DMS53 treated with DMSO at 0.1 percent for 48 hours (cell line): Measurements from ENCODE around the gene GATAD2A.

Experiments used
- DNase-seq: peaks from one replicate; lab custom pipeline; 2025; ENCODE audit not compliant: unreplicated experiment; lab: John Stamatoyannopoulos, UW

GATAD2A gene

DNA sequence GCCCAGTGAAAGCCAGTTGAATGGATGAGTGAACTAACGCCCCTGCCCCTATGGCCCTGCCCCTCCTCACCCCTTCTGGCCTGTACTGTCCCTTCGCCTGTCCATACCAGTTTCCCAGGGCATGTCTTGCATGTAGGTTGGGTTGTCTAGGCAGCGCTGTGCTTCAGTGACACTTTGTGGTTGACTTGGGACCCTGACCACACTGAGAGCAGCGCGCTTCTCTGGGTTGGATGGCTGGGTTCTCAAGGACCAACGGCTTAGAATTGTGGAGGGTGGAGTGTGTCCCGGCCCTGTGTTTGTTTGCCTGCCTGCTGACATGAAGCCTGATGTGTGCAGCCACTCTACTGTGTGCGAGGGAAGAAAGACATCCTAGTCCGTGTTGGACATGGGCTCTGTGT lies 15.8 kb downstream of the GATAD2A start:
- DNase-seq, result no peak

DNA sequence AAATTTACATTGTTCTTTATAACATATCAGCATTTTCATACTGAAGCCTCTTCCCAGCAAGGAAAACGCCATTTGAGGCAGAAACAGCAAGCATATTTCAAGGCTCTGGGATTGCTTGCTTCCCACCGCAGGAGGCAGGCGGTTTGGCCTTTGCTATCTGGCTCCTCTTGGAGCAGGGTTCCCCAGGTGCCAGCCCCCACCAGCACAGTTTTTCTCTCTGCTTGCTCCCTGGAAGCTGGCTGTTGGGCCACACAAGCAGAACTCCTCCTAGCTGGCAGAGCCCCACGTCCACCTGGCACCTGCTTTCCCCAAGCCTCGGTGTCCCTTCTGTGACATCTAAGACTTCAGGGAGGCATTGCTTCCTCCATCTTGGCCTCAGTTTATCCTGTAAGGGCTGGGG lies 16.7 kb downstream of the GATAD2A start:
- DNase-seq, result no peak

DNA sequence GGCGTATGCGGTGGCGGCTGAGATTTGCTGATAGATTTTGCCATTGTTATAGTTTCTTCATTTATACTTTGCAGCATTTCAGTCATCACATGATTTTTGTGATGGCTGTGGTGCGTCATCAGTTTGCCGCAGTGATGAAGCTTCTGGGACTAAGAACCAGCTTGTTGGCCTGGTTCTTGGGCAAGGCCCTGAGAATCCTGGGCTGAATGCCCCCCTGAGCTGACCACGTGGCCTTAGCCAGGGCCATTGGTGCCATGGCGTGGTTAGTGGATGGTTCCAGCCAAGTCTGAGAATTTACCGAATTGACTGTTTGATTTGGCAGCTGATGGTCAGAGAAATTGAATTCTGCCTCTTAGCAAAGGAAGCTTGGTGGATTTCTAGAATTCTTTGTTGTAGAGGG lies 17.8 kb downstream of the GATAD2A start:
- DNase-seq, result no peak

DNA sequence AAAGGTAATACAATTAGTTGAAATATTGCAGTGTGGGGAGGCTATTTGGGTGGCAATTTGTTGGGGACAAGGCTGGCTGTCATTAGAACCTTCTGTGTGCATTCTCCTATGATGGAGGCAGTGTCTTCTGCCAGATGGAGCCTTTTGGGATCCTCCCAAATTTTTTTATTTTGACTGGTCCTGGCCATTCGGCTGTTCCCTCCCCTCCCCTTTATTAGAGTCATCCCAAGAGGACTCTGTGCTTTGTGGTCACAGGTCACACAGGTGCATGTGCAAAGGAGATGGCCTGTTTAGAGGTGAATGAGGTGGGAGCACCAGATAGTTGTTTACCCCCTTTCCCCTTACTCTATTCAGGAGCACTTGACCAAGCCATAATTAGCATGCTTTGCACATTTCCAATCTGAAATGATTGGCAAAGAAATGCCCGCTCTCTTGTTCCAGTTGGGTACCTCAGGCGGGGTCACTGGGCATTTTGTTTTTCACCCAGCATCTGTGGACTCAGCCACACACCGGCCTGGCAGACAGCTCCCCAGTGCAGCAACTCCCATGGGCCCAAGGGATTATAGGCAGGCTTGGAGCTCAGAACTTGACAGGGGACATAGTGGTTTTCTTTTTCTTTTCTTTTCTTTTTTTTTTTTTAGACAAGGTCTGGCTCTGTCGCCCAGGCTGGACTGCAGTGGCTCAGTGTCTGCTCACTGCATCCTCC lies 19.8 kb downstream of the GATAD2A start:
- no peak for DNase-seq

DNA sequence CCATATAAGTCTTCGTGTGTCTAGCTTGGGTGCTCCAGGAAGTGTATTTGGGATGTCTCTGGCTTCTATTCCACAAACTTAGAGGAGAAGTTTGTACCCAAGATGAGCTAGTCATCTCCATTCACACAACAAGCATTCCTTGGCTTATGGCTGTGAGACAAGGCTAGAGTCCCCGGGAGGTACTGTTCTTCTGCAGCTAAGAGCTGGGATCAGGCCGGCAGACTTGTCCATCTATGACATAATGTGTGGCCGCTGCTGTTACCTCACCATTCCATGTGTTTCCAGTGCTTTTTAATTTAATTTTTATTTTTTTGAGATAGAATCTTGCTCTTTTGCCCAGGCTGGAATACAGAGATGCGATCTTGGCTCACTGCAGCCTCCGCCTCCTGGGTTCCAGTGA lies 20.7 kb downstream of the GATAD2A start:
- no peak for DNase-seq

DNA sequence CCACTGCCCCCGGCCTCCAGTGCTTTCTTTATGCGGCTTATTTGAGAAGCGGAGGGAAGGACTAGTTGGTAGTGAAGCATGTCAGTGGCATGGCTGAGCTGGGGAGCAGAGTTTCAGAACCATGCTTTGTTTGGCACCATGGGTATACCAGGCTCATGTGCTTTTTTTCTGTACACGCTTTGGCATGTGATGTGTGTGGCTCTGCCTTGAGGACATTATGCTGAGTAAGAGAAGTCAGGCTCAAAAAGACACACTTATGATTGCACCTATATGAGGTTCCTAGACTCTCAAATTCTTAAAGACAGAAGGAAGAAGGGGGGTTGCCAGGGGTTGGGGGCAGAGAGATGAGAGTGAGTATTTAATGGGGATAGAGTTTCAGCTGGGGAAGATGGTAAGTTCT lies 21.3 kb downstream of the GATAD2A start:
- no peak for DNase-seq

DNA sequence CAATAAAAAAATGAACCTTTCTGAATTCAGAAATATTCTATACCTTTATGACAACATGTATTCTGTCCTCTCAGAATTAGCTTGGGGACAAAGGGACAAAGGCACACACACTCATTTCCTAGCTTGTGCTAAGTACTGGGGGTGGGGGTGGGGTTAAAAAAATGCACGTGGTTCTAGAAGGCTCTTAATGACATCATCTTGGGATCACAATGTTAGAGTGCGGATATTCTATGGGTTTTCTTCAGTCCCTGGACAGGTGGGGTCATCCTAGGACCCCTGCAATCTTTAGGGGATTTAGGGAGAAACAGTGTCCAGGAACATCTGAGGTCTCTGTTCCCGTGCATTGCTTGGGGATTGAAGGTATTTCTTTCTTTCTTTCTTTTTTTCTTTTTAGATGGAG lies 21.8 kb downstream of the GATAD2A start:
- DNase-seq, result no peak

DNA sequence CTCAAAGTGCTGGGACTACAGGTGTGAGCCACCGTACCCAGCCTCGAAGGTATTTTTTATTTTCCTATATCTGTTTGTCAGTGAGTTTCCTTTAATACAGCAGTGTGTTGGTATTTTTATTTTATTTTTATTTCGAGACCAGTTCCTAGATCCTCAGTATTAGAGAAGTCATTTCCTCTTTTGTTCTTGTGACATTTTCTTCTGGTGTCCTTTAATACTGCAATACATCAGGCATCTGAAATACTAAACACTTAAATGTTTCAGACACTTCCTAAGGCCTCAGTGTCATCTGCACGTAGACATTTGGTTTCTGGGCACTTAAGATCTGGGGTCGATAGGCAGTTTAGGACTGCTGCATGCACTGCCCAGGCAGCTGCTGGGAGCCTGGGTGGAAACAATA lies 22.5 kb downstream of the GATAD2A start:
- no peak for DNase-seq

DNA sequence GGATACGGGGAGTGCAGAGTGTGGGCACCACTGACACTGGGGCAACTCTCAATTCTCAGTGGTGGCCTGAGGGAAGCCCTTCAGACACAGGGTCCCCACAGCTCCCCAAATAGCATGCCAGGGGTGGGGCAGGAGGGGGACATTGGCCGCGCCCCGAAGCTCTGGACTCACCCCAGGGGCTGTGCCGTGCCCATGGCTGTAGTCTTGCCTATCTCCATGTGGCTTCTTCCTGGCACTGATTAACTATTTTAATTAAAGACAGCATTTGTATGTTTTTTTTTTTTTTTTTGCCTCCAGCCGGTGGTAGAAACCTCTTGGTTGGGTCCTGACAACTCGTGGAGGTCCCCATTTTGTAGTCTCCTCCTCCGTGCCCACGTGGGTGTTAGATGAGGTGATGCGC lies 23.3 kb downstream of the GATAD2A start:
- DNase-seq, result no peak

DNA sequence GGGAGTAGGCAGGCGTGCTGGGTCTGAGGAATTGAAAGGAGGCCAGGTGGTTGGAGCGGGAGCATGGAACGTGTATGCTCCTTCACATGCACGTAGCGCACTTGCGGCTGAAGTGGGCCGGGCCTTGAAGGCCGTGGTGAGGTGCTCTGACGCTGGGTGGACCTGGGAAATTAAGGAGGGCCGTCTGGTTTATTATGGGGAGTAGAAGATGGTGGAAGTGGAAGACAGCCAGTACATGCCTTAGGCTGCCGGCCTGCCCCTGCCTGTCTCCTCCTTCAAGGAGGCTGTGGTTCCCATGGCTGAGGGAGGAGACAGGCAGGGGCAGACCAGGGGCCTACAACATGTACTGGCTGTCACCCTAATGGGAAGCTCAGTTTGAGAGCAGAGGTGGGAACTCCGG lies 23.9 kb downstream of the GATAD2A start:
- DNase-seq, result no peak

DNA sequence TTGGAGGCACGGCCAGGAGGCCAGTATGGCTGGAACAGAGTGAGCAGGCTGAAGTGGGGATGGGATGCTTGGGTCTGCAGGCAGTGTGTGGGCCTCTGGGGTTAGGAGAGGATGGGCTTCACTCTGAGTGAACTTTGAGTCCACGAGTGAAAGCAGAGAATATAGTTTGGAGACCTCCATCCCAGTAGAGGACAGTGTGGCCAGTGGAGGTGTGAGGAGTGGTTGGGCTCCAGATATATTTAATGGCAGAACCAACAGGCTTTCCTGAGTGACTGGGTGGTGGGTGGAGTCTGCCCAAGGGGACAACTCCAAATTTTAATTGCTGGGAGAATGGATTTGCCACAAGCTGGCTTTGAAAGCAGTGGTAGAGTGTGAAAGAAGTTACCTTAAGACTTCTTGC lies 27.3 kb downstream of the GATAD2A start:
- no peak for DNase-seq

DNA sequence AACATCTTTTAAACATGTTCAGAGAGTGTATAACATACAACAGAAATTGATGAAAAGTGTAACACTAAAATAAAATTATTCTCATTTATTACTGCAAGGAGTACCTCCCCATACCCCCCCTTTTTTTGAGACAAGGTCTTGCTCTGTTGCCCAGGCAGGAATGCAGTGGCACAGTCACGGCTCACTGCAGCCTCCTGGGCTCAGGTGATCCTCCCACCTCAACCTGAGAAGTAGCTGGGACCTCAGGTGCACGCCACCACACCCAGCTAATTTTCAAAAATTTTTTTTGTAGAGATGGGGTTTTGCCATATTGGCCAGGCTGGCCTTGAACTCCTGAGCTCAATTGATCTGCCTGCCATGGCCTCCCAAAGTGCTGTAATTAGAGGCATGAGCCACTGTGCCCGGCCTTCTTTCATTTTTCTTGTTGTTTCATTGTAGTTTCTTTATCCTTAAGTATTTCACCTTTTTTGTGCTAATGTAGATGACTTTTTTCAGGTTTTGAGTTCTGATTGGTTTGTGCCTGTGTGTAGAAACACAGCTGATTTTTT lies 28.3 kb downstream of the GATAD2A start:
- no peak for DNase-seq

DNA sequence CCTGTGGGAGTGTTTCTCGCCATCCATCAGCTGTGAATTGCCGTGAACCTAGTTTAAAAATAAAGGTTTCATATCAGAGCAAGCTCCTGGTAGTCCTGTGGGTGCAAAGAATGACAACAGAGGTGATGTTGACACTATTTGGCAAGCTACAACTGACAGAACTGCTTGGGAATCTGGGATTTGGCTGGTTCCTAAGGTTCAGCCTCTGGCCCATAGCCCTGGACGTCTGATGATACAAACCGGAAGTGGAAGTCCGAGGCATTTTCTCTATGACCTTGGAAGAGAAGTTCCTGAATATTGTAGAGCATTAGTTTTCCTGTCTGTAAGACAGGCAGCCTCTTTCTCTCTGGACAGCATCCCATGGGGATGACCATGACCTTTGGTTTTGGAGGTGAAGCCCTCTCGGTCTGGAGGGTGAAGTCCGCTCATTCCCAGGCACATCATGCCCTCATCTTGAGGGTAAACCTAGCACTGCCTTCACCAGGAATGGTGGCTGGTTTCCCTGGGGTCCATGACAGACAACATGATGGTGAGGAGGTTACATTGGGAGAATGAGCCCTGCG lies 29.1 kb downstream of the GATAD2A start:
- no peak for DNase-seq

DNA sequence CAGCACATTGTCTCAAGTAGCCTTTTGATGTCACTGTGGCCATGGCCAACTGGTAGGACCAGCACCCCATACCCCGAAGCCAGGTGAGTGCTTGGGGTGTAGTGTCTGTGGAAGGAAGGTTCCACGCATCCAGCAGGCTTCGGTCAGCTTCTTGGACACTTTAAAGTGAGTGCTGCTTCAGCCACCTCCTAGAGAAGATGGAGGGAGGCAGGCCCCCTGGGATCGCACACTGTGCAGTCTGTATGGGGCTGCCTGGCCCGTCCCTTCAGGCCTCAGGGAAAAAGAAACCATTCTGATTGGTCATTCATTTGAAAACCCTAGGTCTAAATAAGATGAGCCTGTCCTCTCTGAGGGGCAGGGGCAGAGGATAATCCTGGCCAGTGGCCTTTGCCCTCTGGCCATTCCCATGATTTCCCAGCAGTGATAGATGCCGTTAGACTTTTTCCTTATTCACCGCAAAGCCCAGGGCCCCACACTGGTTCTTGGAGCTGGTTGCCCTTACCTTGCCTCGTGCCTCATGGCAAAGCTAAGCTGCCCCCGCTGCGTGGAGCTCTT lies 30.7 kb downstream of the GATAD2A start:
- DNase-seq, result no peak

DNA sequence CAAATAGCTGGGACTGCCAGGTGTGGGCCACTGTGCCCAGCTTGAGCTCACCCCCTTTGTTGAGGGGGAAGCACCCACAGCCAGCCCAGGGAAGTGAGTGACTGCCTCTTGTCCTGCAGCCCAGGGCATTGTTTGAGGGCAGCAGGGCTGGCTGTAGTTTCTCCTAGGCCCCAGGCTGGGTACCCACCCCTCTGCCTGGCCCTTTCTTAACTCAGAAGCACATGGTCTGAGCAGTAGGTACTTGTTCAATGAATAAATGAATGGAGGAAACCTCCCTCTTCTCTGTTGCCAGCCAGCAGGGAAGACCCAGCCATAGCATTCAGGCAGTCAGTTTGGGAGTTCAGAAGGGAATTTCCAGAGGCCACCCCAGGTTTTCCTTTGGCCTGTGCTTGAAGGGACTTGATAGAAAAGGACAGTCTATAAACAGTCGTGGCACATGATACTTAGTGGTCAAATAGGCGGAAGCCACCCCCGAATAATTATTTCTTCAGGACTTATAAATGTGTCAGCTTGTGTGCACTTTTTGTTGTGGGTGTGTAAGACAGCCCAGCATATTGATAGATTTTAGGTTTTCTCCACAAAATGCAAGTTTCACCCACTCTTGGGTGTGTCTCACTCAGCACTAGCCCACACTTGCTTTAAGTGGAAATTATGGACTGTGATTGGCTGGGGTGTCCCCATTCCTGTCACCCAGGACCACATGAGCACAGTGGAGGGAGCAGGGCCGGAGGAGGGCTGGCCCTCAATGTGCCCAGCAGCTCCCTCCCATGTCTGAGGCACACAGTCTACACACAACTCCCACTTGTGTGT lies 33.1 kb downstream of the GATAD2A start:
- DNase-seq, result no peak

DNA sequence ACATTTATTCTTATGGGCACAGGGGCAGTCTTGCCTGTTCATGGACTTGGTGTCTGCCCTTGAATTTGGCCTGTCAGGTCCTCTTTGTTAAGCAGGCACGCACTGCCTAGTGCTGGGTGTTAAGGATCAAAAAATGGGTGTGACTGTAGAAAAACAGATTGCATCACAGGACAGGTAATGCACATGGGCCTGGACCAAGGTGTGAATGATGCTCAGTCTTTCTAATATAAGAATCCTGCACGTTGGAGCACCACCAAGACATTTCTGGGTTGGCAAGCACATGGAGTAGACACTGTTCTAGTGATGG lies 33.7 kb downstream of the GATAD2A start:
- DNase-seq, result no peak

DNA sequence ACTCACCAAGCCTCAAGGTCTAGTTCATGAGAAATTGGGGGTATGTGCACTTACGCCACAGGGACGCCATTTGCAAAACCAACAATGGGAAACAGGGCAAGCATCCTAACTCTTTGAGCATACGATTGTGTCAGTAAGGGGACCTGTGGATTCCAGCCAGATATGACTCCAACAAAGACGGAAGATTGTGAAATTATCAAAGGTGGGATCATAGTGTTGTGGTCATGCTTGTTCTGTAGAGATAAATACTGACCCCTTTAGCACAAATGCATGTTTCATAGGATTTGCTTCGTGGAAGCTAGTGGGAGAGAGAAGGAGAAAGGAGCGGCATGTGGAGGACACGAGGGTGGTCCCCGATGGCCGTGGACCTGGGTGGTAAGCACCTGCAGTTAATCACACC lies 37.8 kb downstream of the GATAD2A start:
- DNase-seq, result no peak

DNA sequence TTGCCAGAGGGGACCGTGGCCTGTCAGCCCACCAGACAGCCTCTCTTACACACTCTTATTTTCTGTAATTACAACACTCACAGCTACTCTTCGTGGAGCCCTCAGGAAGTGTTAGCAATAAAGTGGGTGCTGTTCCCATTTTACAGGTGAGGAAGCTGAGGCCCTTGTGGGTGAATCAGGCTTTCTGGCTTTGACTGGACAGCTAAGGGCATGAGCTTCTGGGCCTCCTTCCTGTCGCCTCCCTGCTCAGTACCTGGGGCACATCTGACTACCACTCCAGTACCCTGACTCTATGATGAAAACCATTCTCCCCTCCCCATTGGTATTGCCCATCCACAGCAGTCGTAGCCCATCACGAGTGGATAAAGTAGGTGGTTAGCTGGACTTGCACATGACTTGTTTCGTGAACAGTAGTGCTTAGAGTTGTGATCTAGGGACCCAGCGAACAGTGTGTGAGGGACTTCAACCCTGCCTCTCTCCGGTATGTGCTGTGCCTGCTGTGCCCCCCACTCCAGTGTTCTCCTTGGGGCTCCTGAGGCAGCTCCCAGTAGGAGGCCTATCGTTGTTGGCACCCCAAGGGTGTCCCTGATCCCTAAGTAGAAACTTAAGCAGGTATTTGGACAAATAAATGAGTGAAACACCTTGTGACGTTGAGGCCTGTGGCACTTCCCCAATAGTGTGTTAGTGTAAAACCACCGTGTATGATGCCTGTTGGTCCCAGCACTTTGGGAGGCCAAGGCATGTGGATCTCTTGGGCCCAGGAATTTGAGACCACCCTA lies 38.6 kb downstream of the GATAD2A start:
- DNase-seq, result no peak

DNA sequence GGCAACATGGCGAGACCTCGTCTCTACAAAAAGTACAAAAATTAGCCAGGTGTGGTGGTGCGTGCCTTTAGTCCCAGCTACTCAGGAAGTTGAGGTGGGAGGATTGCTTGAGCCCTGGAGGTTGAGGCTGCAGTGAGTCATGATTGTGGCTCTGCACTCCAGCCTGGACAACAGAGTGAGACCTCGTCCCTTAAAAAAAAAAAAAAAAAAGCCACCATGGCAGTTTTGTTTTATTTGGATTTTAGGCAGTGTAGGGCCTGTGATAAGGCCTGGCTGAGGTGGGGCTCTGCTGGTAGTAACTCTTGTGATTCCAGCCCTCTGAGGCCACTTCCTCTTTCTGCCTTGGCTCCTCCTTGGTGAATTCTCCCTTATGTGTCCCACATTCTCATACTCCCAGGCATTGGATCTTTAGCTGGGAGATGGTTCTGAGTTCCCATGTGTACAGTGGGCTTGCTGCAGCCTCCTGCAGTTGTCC lies 39.2 kb downstream of the GATAD2A start:
- no peak for DNase-seq

DNA sequence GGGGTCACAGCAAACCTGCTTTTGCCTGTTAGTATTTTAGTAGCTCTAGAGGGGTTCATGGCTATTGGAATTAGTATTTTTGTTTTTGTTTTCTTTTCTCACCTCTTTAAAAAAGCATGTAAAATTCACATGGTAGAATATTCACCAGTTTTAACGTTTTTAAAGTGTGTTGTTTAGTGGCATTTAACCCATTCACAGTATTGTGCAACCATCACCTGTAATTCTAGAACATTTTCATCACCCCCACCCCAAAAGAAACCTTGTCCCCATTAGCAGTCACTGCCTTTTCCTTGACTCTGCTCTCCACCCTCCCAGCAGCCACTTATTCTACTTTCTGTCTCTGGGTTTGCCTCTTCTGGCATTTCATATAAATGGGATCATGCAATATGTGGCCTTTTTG lies 39.8 kb downstream of the GATAD2A start:
- DNase-seq, result no peak

DNA sequence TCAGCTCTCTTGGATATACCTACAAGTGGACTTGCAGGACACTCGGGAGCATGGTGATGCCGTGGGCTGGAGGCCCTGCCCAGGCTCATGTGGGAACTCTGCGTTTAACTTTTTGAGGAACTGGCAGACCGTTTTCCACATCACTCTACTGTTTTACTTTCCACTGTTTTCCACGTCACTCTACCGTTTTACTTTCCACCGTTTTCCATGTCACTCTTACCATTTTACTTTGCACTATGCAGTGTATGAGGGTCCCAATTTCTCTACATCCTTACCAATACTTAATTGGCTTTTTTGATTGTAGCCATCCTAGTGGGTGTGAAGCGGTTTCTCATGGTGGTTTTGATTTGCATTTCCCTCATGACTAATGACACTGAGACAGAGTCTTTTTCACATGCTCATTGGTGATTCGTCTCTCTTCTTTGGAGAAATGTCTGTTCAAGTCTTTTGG lies 40.5 kb downstream of the GATAD2A start:
- no peak for DNase-seq
